PC-9 (cell line): ENCODE data around the gene SERINC4. TPM values are rescaled to one million over a fixed set of nuclear protein-coding genes. Genes with fewer than 3 reads are reported as not detected.

Source experiments
- BruUV-seq: library from RNA; stranded (reverse); fragments of 400-500 nt; replicated peaks from 2 replicates; lab custom pipeline; 2021; lab: Mats Ljungman, UMichigan
- CTCF ChIA-PET: fragments of 300-600 bp; sonication (Branson Sonifier 250); formaldehyde crosslinking; loops from one replicate; lab custom pipeline; 2022; ENCODE audit warnings: antibody characterized with exemption; lab: Charles Lee
- POLR2A ChIA-PET: fragments of 300-600 bp; sonication (Branson Sonifier 250); formaldehyde crosslinking; loops from one replicate; lab custom pipeline; 2022; ENCODE audit warnings: antibody characterized with exemption; ENCODE audit not compliant: unreplicated experiment; lab: Charles Lee
- DNase-seq, 2 experiments: peaks; one replicate each; pipeline versions ENCODE4 v3.0.0 to v3.0.0-alpha.2; 2015 to 2022; ENCODE audit warnings: mixed read lengths in 1 of 2
- H2AFZ ChIP-seq: fragments of 200-600 bp; sonication (generic); 2 replicates; pipeline ENCODE4 v1.8.1; 2017; ENCODE audit warnings: antibody characterized with exemption
- H3F3A ChIP-seq: fragments of 200-600 bp; sonication (generic); 2 replicates; pipeline ENCODE4 v1.8.1; 2017; ENCODE audit warnings: antibody characterized with exemption, mild to moderate bottlenecking, low read depth; ENCODE audit not compliant: insufficient read depth
- H3K27ac ChIP-seq: fragments of 200-600 bp; sonication (generic); 2 replicates; pipeline ENCODE4 v1.6.1; 2016; ENCODE audit warnings: mixed run types
- H3K27me3 ChIP-seq: fragments of 200-600 bp; sonication (generic); 2 replicates; pipeline ENCODE4 v1.6.1; 2016; ENCODE audit warnings: low read depth, mixed run types; ENCODE audit not compliant: insufficient read depth
- H3K36me3 ChIP-seq: fragments of 200-600 bp; sonication (generic); 2 replicates; pipeline ENCODE4 v1.6.1; 2016; ENCODE audit warnings: low read depth, mixed run types
- H3K4me1 ChIP-seq: fragments of 200-600 bp; sonication (generic); replicated peaks from 2 replicates; pipeline ENCODE4 v1.6.1; 2016; ENCODE audit warnings: mixed run types; ENCODE audit not compliant: insufficient read depth
- H3K4me2 ChIP-seq: fragments of 200-600 bp; sonication (generic); 2 replicates; pipeline ENCODE4 v1.6.1; 2017; ENCODE audit warnings: mixed run types
- H3K4me3 ChIP-seq: fragments of 200-600 bp; sonication (generic); 2 replicates; pipeline ENCODE4 v1.6.1; 2016; ENCODE audit warnings: mixed run types
- H3K79me2 ChIP-seq: fragments of 200-600 bp; sonication (generic); 2 replicates; pipeline ENCODE4 v1.6.1; 2017; ENCODE audit warnings: low read depth, mixed run types
- H3K9me2 ChIP-seq: fragments of 200-600 bp; sonication (generic); 2 replicates; pipeline ENCODE4 v1.8.1; 2017; ENCODE audit warnings: mild to moderate bottlenecking; ENCODE audit not compliant: insufficient read depth
- H3K9me3 ChIP-seq: fragments of 200-600 bp; sonication (generic); 2 replicates; pipeline ENCODE4 v1.8.1; 2016; ENCODE audit warnings: low read depth; ENCODE audit not compliant: insufficient read depth
- H4K20me1 ChIP-seq: fragments of 200-600 bp; sonication (generic); 2 replicates; pipeline ENCODE4 v1.8.1; 2017; ENCODE audit not compliant: insufficient read depth
- EZH2 ChIP-seq: fragments of 200-600 bp; sonication (generic); IDR thresholded peaks from 2 replicates; pipeline ENCODE4 v1.8.0; 2017; ENCODE audit warnings: antibody characterized with exemption, low read depth
- intact Hi-C: fragments of 100-400 bp; cut with micrococcal nuclease; formaldehyde crosslinking; loops from one replicate; pipeline ENCODE4 v1.10.0; 2022; ENCODE audit not compliant: unreplicated experiment
- total RNA-seq: library from RNA; stranded (reverse); gene quantifications from 2 replicates; pipeline ENCODE4 v1.2.3, GENCODE V29; 2021
- TF ChIP-seq, protein P1 (sequence below): fragments of 200-600 bp; sonication (generic); conservative IDR thresholded peaks from 2 replicates; pipeline ENCODE4 v1.6.1; 2017; ENCODE audit warnings: mixed run types, antibody characterized with exemption, mild to moderate bottlenecking, moderate library complexity

Gene SERINC4
- total RNA-seq, 1 experiment from 2014 or later = 0.46 TPM

DNA sequence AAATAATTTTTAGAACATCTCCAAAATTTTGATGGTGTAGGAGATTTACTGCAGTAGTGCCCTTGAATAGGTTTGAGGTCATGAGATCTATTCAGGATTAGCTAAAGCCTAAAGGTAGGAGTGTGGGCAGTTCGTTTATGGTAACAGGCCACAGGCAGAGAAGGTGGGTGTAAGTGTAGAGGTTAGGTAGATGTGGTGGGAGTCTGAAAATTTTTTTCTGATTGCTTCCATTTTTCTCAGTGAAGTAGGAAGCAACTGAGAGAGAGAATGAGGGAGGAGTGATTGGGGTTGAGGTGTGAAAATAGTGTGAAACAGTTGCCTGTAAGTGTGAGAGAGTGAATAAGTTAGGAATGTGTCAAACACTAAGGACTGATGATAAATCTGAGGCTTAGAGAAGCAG lies 21.0 kb downstream of the SERINC4 start:
- ChIA-PET CTCF (interaction anchor here (0.6 to 1.2 kb wide), 2 partner anchors 12 to 183 kb away, joined by 3 to 6 read pairs; no protein-coding TSS in a partner anchor), POLR2A (no interaction called here)
- Histone ChIP-seq H3F3A (peaks cover 18% of the 10 kb centered on the region), H4K20me1 (no peaks in the 10 kb centered on the region), H3K27ac (no peak overlapping the region), H3K4me1 (no peaks in the 10 kb centered on the region), H3K9me3 (no peaks in the 10 kb centered on the region), H3K27me3 (no peaks in the 10 kb centered on the region), H3K9me2 (no peaks in the 10 kb centered on the region), H3K4me2 (no peak overlapping the region), H3K4me3 (no peak overlapping the region), H3K36me3 (no peaks in the 10 kb centered on the region), H3K79me2 (no peaks in the 10 kb centered on the region), H2AFZ (no peak overlapping the region)
- TF ChIP-seq, protein P1, sequence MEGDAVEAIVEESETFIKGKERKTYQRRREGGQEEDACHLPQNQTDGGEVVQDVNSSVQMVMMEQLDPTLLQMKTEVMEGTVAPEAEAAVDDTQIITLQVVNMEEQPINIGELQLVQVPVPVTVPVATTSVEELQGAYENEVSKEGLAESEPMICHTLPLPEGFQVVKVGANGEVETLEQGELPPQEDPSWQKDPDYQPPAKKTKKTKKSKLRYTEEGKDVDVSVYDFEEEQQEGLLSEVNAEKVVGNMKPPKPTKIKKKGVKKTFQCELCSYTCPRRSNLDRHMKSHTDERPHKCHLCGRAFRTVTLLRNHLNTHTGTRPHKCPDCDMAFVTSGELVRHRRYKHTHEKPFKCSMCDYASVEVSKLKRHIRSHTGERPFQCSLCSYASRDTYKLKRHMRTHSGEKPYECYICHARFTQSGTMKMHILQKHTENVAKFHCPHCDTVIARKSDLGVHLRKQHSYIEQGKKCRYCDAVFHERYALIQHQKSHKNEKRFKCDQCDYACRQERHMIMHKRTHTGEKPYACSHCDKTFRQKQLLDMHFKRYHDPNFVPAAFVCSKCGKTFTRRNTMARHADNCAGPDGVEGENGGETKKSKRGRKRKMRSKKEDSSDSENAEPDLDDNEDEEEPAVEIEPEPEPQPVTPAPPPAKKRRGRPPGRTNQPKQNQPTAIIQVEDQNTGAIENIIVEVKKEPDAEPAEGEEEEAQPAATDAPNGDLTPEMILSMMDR = no peak
- no peak for TF ChIP-seq EZH2
- BruUV-seq = no TSS peak
- intact Hi-C loops = loop anchor here (10.0 kb wide), 1 partner anchor 46 kb away; the partner anchor contains the start of genes MFAP1 and WDR76
- no peak for DNase-seq

DNA sequence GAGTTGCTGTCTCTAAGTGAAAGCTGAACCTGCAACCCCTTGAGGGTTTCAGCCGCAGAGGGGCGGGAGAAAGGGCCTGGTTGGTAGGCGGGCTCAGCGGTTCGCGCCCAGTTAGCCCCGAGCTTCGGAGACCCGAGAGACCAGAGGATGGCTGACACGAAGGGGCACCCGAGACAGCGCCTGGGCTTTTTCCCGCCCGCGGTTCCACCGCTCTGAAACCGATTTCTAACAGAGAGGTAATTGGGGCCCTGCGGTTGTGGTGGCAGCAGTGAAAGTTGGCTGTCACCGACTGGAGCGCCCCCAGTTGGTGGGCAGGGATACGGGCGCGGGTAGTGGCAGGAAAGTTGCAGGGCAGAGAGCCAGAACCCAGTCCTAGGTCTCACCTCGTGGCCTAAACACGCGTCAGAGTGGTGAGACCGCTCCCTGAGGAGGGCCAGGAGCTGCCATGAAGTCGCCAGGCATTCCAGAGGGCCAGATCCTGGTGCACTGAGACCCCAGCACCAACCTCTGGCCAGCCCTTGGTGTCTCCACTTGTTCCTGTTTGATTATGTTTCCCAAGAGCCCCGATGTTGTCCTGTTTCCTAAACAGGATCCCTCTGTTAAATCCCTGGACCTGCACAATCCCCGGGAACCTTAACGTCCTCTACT lies 22.6 kb downstream of the SERINC4 start:
- intact Hi-C loops = loop anchor here (2.0 to 10.0 kb wide), 3 partner anchors 23 to 337 kb away; partner anchors contain the start of genes HYPK, MFAP1, SERINC4 and WDR76
- Histone ChIP-seq H3K27me3 (no peaks in the 10 kb centered on the region), H3K27ac (peak overlapping the region; percentile 45; the same call in 1 of the 2 replicates), H3K9me2 (no peaks in the 10 kb centered on the region), H3K4me1 (no peaks in the 10 kb centered on the region), H4K20me1 (no peaks in the 10 kb centered on the region), H3K36me3 (no peaks in the 10 kb centered on the region), H3K4me2 (peak overlapping the region; percentile 92), H2AFZ (peak overlapping the region; percentile 97), H3K4me3 (peak overlapping the region; percentile 86), H3K9me3 (no peaks in the 10 kb centered on the region), H3F3A (peaks cover 23% of the 10 kb centered on the region), H3K79me2 (no peaks in the 10 kb centered on the region)
- ChIA-PET POLR2A (interaction anchor here (1.1 kb wide), 1 partner anchor 337 kb away, joined by 3 read pairs; no protein-coding TSS in a partner anchor), CTCF (interaction anchor here (0.5 to 3.1 kb wide), 5 partner anchors 27 to 1040 kb away, joined by 3 to 10 read pairs (median 7); partner anchors contain the start of gene CDAN1)
- peak; percentile 57 to 77 for DNase-seq
- BruUV-seq = TSS peak; percentile 63
- TF ChIP-seq, protein P1 = peak; percentile 77
- TF ChIP-seq EZH2 = no peak

DNA sequence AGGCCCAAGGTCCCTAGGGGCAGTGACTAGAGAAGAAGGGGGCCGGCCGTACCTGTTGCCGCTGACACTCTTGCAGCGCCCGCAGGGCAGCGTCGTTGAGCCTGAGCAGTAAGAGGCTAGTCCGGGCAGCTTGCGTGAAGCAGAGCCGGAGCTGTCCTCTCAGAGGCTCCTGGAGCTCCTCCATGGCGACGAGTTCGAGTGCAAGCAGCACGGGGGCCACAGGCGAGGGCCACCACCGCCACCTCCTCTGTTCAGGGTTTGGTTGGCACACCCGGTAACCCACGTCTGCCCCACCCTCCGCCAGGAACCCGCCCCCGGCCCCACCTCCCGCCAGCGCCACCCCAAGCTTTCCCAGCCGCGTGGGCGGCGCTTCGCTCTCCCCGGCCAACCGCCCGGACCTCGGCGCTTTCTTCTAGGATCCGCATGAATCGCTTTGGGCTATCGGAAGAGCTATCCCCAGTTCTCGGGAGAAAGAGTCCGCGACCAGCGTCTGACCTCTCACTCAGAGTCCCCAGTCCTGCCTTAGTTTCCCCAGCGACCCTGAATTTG lies 23.2 kb downstream of the SERINC4 start, which contains the start of gene ELL3:
ELL3 (minus strand) TSS at position 249 of the 549 bp plus-strand sequence; CDS start at position 184, 65 bp downstream.
- H4K20me1 ChIP-seq = no peaks in the 10 kb centered on the region
- BruUV-seq = no TSS peak
- intact Hi-C loops = loop anchor here (2.0 to 10.0 kb wide), 3 partner anchors 24 to 336 kb away; partner anchors contain the start of genes HYPK, MFAP1, SERINC4 and WDR76

More for the DNA sequence above, 23.2 kb downstream of the SERINC4 start, which contains the start of gene ELL3:
- TF ChIP-seq, protein P1 = no peak
- no peak for TF ChIP-seq EZH2
- peak; percentile 57 to 75 for DNase-seq
- POLR2A ChIA-PET = interaction anchor here (0.5 to 1.1 kb wide), 4 partner anchors 20 to 336 kb away, joined by 3 to 6 read pairs (median 4); partner anchors contain the start of gene MFAP1
- Histone ChIP-seq H3K9me3 (no peaks in the 10 kb centered on the region), H3K4me1 (no peaks in the 10 kb centered on the region), H3K36me3 (peaks cover 5% of the 10 kb centered on the region; the same call in 1 of the 2 replicates), H3K4me2 (peak within 1 kb of the TSS; percentile 92), H3F3A (peaks cover 28% of the 10 kb centered on the region), H3K4me3 (peak within 1 kb of the TSS; percentile 86), H3K27me3 (no peaks in the 10 kb centered on the region), H3K27ac (peak within 1 kb of the TSS; percentile 45; the same call in 1 of the 2 replicates), H2AFZ (peak within 1 kb of the TSS; percentile 97), H3K9me2 (no peaks in the 10 kb centered on the region), H3K79me2 (no peaks in the 10 kb centered on the region)
- CTCF ChIA-PET = interaction anchor here (0.5 to 3.1 kb wide), 5 partner anchors 27 to 1040 kb away, joined by 3 to 10 read pairs (median 7); partner anchors contain the start of gene CDAN1
